HEK293 (cell line): ENCODE measurements around the gene TEX47.

Experiments used
- CTCF ChIP-seq: fragments of 450-650 bp; formaldehyde crosslinking; IDR thresholded peaks from 2 replicates; pipeline ENCODE4 v1.5.1; 2016; ENCODE audit warnings: missing biosample characterization, missing genetic modification characterization
- REST ChIP-seq: fragments of 450-650 bp; formaldehyde crosslinking; IDR thresholded peaks from 2 replicates; pipeline ENCODE4 v1.5.1; 2016; ENCODE audit warnings: missing biosample characterization, missing genetic modification characterization
- TSHZ1 ChIP-seq: fragments of 450-650 bp; formaldehyde crosslinking; IDR thresholded peaks from 2 replicates; pipeline ENCODE4 v1.5.1; 2016; ENCODE audit warnings: missing biosample characterization, missing genetic modification characterization, borderline replicate concordance
- ZEB2 ChIP-seq: fragments of 450-650 bp; formaldehyde crosslinking; IDR thresholded peaks from 2 replicates; pipeline ENCODE4 v1.5.1; 2016; ENCODE audit warnings: missing biosample characterization, missing genetic modification characterization
- ZFP69B ChIP-seq: fragments of 450-650 bp; formaldehyde crosslinking; IDR thresholded peaks from 2 replicates; pipeline ENCODE4 v1.5.1; 2016; ENCODE audit warnings: missing biosample characterization, missing genetic modification characterization
- ZNF169 ChIP-seq: fragments of 450-650 bp; formaldehyde crosslinking; IDR thresholded peaks from 2 replicates; pipeline ENCODE4 v1.5.1; 2016; ENCODE audit warnings: missing biosample characterization, missing genetic modification characterization
- ZNF239 ChIP-seq: fragments of 450-650 bp; formaldehyde crosslinking; IDR thresholded peaks from 2 replicates; pipeline ENCODE4 v1.5.1; 2016; ENCODE audit warnings: missing biosample characterization, missing genetic modification characterization
- ZNF510 ChIP-seq: fragments of 450-650 bp; formaldehyde crosslinking; IDR thresholded peaks from 2 replicates; pipeline ENCODE4 v1.5.1; 2018; ENCODE audit warnings: mild to moderate bottlenecking, missing genetic modification characterization, missing biosample characterization; ENCODE audit not compliant: insufficient replicate concordance
- ZNF629 ChIP-seq: fragments of 450-650 bp; formaldehyde crosslinking; IDR thresholded peaks from 2 replicates; pipeline ENCODE4 v1.5.1; 2017; ENCODE audit warnings: missing biosample characterization, missing genetic modification characterization

GRCh38 chr7:88756802-88757201, 38.7 kb downstream of the TEX47 start:
- TF ChIP-seq ZEB2 (tag by site-specific recombination) (no peak), REST (tag by site-specific recombination) (no peak), ZNF629 (tag by site-specific recombination) (no peak), ZNF510 (tag by site-specific recombination) (no peak), ZNF239 (tag by site-specific recombination) (no peak), CTCF (tag by site-specific recombination) (no peak), ZFP69B (tag by site-specific recombination) (no peak), ZNF169 (tag by site-specific recombination) (no peak), TSHZ1 (tag by site-specific recombination) (no peak)
